Right hindlimb (tissue), 1 donor: ENCODE data around the gene METAP2.
A peak's percentile ranks its signal among the peaks of the same experiment; 100 is the strongest.
"Not testable (repeated sequence)": the region's sequence is repeated elsewhere in the genome, so short reads cannot be mapped to it uniquely, and the experiment has no call there.

Source experiments
- DNase-seq: peaks from one replicate; pipeline ENCODE4 v3.0.0-alpha.2; 2018

The METAP2 gene

DNA sequence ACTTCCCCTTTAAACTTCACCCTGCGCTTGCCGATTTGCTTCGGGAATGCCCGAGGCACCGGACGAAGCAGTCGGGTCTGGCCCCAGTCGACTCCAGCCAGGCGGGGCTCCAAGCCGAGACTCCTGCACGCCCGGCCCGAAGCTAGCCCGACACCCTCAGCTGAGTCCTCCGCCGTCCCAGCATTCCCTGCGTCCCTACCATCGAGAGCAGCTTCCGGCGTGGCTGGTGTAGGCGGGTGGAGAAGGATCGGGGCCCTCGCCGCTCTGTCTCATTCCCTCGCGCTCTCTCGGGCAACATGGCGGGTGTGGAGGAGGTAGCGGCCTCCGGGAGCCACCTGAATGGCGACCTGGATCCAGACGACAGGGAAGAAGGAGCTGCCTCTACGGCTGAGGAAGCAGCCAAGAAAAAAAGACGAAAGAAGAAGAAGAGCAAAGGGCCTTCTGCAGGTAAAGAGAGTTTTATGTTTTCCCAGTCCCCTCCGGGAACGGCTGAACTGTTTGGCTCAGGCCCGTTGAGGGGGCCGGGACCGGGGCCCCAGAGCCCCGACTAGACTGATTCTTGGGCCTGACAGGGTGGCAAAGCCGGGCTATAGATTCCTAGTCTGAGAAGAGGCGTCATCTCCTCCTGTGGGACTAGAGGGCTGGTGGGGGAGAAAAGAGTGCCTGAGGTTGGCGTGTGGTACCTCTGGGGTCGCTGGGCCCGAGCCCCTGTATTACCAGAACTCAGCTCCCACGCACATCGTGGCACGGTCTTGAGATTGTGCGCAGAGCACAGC, at the start of gene METAP2:
Gene METAP2, plus strand, starts transcription at position 269 of the 776 bp plus-strand sequence. Its CDS starts 28 bp downstream, at position 297.
- DNase-seq: peak; percentile 98

DNA sequence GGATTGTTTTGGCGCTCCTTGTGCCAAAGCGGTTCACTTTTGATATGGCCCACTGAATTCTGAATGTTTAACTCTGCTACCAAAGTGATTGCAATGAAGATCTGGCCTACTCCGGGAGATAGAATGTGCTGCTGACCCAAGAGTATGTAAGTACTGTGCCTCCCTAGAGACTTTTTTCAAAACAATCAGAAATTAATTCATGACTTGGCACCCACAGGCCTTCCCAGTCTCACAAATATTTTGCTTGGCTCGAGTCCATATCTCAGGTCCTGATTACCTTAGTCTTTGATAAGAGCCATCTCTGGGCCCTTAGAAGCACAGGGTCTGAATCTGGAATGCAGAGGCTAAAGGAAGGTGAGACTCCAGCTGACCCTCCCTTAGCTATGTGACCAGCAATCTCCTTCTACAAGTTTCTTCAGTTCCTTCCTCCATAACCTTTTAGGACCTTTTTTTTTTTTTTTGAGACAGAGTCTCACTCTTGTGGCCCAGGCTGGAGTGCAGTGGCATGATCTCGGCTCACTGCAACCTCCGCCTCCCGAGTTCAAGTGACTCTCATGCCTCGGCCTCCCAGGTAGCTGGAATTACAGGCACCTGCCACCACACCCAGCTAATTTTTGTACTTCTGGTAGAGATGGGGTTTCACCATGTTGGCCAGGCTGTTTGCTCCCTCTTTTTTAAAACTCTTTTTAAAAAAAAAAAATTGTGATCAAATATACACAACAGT, 49.5 kb upstream of the METAP2 start:
- no peak for DNase-seq

DNA sequence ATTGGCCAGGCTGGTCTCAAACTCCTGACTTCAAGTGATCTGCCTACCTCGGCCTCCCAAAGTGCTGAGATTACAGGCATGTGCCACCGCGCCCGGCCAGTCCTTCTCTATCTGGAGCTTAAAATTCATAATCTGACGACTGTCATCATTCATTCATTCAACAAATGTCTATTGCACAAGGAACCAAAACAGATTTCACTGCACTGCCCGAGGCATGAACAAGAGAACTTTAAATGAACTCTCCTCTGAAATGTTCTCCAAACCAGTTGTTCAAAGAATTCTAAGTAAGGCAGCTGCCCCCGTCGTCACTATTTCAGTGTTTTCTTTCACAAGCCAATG, 44.8 kb upstream of the METAP2 start:
- DNase-seq: no peak

DNA sequence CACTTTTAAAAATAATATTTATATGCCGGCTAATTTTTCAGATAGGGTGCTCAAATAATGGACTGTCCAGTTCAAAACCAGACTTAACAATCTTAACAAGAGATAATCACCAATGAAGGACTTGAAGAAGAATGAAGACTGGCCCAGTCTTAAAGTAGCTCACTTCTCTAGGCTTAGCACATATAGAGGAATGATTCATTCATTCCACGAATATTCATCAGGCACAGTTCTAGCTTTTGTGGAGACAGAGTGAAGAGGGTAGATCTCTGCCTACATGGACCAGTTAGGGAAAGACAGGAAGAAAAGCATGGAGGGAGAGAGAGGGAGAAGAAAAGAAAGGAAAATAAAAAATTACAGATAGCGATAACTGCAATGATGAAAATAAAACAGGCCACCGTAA, 42.8 kb upstream of the METAP2 start:
- DNase-seq: no peak

DNA sequence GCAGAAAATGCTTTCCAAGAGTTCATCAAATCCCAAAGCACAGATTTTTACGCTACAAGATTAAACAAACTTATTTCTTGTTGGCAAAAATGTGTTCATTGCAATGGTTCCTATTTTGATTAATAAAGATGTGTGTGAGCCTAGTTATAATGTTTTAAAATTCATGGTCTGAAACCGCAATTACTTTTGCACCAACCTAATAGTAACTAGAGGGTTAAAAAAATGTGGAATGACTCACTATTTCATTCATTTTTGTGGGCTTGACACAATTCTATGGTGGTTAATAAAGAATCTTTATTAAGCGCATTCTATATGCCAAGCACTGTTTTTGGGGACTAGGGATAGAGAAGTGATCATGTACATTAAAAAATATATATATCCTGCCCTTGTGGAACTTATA, 38.6 kb upstream of the METAP2 start:
- DNase-seq: no peak

DNA sequence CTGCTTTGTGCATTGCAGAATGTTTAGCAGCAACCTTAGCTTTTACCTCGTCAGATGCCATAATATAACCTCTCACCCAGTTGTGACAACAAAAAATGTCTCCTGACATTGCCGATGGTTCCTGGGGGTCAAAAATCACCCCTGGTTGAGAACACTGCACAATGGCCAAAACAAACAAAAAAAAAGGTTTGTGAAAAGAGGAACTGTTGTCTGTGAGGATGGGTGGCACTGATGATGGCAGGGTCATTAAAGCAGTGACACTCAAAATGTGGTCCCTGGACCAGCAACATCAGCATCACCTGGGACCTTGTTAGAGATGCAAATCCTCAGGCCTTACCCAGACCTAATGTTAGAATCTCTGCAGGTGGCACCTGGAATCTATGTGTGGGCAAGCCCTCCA, 36.4 kb upstream of the METAP2 start:
- no peak for DNase-seq

DNA sequence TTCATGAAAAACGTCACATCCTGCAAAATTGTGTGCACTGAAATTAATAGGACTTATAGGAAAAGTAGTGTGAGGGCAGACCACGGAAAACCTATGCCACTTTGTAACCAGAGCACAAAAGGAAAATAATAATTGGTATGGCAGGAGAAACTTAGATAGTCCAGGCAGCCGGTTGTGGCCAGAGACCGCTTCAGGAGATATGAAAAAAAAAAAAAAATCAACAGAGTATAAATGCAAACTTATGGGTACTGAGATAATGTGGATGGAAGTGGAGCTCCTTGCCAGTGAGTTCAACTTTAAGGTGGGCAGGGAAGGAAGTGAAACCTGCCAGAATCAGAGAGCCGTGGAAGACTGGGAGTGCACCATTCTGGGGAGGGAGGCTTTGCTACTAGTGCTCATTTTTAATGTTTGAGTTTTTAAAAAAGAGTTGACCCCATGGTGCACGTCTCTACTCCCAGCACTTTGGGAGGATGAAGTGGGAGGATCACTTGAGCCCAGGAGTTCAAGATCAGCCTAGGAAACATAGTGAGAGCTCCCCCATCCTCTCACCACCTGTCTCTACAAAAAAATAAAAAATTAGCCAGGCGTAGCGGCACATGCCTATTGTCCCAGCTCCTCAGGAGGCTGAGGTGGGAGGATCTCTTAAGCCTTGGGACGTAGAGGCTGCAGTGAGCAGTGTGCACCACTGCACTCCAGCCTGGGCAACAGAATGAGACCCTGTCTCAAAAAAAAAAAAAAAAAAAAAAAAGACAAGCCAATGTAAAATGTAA, 34.3 kb upstream of the METAP2 start:
- DNase-seq: no peak

DNA sequence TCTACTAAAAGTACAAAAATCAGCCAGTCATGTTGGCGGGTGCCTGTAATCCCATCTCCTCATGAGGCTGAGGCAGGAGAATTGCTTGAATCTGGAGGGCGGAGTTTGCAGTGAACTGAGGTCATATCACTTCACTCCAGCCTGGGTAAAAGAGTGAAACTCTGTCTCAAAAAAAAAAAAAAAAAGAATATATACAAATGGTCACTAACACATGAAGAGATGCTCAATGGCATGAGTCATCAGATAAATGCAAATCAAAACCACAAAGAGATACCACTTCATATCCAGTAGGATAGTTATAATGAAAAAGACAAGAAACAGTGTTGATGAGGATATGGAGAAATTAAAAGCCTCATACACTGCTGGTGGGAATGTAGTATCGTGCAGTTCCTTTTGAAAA, 33.6 kb upstream of the METAP2 start:
- DNase-seq: no peak

DNA sequence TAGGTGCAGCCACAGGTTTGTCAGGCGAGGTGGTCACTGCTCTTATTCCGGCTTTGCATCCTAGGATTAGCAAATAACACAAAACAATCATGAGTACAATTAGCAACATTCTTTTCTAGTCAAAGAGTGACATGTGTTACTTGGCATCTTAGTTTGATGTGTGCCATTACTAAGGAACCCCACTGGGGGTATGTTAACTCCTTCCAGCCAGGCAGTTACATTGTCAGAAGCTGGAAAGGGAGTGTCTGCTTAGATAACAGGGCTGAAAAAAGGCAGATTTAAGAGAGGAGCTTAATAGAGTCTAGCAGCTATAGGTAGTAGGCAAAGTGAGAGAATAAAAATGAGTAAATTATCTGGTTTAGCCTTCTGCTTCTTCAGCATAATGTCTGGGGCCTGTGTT, 30.5 kb upstream of the METAP2 start:
- no peak for DNase-seq

DNA sequence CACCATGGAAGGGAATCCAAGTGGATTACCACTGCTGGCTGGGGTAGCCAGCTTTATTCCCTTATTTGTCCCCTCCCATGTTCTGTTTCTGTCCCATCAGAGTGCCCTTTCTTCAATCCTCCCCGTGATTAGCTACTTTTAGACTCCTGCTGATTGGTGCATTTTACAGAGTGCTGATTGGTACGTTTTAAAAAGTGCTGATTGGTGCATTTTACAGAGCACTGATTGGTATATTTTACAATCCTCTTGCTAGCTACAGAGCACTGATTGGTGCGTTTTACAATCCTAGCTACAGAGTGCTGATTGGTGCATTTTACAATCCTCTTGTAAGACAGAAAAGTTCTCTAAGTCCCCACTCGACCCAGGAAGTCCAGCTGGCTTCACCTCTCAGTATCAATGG, 28.9 kb upstream of the METAP2 start:
- DNase-seq: not testable (repeated sequence)

DNA sequence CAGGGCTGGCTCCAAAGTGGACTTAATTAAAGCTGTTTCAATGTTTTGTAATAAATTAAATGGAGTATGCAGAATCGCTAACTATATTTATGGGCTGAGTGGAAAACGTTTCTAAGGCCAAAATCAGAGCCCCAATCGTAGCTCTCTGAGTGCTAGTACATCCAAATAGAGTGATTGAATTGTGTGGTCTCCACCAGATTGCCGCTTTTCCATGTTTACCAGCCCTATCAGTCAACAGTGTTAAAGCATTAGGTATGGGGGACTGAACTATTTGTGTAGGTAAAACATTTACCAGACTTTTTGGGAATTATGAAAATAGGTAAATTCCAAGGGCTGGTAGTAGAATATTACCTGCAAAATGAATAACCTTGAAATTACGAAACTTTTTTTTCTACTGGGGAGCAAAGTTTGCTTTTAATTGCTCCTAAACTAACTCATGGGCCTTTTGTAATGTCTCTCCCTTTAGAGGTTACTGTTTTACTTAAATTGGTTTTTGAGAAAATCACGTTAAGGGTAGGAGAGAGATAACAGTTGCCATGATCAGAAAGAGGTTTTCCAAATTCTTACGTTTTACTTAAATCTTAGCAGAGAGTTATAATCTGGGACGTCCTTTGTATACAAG, 28.0 kb upstream of the METAP2 start:
- DNase-seq: no peak

DNA sequence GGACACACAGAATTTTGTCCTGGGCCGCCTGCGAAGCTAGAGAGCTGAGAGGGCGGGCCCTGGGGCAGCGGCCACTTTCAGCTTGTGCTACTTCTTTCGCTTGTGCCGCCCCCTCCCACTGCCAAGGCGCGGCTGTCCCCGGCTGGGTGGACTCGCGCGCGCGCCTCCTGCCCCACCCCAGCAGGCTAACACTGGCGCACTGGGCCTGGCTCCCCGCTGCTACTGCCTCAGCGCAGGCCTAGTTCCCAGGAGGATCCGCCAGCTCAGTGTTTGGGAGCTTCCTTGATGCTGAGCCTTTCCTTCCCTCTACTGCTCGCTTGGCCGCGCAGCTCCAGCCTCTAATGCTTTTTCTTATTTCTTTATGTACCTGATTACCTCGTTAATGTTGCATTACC, 27.4 kb upstream of the METAP2 start:
- peak; percentile 57 for DNase-seq

DNA sequence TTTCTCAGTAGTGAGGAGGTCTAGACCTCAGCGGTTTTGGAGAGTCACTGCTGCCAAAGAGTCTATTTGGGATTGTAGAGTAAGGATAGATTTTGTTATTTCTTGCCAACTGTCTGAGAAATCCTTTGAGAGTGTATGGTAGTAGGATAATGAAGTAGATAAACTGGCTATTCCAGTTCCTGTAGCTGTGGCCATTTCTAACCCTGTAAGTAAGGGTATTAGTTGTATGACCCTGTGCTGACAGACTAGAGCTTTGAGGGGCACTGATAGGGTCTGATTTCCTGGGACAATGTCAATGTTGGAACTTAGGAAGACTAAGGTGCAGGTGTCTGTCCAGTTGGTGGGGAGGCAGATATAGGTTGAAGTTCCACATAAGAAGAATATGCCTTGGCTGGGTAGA, 24.3 kb upstream of the METAP2 start:
- not testable (repeated sequence) for DNase-seq

DNA sequence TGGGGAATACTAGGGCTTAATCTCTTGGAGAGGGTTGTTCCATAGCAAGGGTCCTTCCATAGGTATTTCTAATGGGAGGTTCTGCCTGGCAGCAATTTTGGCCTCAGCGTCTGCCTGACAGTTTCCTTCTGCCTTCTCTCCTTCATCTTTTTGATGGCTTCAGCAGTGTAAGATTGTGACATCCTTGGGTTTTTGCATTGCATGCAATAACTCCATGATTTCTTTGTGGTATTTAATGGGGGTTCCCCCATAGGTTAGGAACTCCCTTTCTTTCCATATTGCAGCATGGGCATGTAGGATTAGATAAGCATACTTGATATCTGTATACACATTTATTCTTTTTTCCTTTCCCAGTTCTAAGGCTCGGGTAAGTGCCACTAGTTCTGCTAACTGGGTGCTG, 21.5 kb upstream of the METAP2 start:
- not testable (repeated sequence) for DNase-seq

DNA sequence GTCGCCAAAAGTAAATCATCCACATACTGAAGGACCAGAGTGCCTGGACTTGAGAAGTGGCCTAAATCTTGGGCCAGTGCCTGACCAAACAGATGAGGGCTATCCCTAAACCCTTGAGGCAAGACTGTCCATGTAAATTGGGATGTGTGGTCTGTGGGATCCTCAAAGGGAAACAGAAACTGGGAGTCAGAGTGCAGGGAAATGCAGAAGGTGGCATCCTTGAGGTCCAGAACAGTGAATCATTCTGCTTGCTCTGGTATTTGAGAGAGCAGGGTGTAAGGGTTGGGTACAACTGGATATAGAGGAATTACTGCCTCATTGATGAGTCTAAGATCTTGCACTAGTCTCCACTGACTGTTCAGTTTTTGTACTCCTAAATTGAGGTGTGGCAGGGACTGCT, 20.1 kb upstream of the METAP2 start:
- DNase-seq: not testable (repeated sequence)

DNA sequence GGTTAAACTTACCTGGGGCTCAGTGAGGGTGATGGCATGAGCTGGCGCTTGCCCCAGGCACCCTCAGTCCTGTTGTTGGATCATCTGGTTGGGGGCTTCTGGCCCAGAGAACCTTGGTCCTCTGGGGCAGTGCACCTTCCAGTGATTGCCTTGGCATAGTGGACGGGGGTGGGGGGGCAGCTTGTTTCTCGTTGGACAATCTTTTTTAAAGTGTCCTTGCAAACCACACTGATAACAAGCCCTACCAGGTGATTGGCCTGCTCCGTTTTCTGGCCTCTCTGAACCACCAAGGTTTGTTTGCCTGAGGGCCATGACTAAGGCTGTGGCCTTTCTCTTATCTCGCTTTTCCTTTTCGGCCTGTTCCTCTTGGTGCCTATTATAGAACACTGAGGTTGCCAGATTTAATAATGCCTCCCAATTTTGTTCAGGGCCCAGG, 19.2 kb upstream of the METAP2 start:
- DNase-seq: not testable (repeated sequence)

DNA sequence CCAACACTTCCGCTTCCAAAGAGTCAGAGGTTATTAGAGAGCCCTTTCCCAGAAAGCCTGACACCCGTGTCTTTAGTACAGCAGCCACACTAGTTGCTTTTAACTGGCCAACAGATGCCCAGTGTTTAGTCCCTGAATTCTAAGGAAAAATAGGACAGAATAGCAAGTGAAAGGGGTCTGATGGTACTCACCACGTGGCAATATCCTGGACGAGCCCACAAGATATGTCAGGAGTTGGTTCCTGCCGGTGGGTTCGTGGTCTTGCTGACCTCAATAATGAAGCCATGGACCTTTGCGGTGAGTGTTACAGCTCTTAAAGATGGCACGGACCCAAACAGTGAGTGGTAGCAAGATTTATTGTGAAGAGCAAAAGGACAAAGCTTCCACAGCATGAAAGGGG, 16.3 kb upstream of the METAP2 start:
- DNase-seq: not testable (repeated sequence)

DNA sequence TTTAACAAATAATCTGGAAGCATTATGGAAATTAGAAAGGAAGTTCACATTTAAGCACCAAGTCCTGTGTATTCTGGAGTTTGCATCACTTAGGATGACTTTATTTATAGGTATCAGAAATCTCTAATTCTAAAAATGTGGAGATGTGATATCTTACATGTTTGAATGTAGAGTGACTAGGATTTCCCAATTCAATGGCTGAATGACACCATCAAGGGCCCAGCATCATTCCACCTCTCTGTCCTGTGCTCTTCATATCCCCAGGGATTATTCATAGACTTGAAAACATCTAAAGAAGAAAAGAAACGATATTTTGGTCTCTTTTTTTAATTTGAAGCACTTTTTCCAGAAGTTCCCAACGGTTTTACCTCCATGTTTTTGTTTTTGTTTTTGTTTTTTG, 15.2 kb upstream of the METAP2 start:
- DNase-seq: no peak

DNA sequence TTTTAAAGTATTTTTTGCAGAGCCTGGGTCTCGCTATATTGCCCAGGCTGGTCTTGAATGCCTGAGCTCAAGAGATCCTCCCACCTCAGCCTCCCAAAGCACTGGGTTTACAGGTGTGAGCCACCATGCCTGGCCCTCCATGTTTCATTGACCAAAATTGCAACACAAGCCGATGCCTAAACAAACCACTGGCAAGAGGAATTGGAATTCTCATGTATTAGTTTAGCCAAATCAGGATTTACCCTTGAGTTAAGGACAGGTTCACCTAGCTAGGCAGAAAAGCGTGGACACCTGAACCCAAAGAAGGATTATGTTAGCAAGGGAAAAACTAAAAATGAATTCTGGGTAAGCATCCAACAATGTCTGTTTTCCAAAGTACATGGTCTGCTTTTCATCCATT, 14.6 kb upstream of the METAP2 start:
- DNase-seq: no peak

DNA sequence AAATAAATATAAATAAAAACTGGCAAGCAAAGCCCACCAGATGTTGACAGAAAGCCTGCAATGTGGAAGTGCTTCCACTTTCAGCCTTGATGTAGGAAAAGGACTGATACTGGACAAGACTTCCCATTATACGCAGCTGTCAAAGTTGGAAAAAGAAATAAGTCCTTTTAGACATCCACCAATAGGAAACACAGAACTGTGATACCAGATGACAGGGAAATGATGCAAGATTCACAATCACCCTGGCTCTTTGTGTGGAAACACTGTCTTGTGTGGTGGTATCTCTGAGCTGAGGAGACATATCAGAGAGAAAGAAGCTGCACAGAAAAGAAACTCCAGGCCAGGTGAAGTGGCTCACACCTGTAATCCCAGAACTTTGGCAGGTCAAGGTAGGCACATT, 13.8 kb upstream of the METAP2 start:
- no peak for DNase-seq

DNA sequence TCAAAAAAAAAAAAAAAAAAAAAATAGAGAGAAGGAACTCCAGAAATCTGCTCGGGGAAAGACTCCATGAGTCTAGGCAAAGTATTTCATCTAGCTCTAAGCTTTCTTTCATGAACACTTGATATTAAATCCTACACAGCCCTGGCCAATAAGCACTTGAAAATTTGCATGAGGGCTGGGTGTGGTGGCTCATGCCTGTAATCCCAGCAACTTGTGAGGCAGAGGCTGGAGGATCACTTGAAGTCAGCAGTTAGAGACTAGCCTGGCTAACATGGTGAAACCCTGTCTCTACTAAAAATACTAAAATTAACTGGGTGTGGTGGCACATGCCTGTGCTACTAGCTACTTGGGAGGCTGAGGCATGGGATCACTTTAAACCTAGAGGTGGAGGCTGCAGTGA, 13.1 kb upstream of the METAP2 start:
- no peak for DNase-seq

DNA sequence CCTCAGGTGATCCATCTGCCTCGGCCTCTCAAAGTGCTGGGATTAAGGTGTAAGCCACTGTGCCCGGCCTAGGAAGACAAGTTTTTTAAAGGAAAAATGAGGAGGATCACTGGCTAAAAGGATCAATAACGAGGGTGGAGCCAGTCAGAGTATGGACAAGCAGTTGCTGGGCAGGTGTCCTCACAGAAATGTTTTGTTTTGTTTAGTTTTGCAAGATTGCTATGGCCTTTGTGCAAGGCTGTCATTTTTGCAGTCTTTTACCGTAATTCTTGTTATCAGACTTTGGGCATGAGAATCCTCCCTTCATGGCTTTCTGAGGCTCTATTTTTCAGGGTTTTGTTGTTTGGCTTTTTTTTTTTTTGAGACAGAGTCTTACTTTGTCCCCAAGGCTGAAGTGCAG, 11.9 kb upstream of the METAP2 start:
- no peak for DNase-seq

DNA sequence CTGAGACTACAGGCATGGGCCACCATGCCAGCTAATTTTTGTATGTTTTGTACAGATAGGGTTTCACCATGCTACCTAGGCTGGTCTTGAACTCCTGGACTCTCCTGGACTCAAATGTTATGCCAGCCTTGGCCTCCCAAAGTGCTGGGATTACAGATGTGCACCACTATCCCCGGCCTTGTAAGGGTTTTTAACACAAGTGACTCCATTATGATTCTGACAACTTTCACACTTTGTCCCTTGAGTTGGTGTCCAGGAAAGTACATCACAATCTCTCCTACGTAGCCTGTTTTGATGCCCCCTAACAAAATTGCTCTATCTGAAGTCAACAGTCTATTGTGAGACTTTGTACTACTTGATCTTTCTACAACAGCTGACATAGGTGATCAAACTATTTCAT, 11.4 kb upstream of the METAP2 start:
- DNase-seq: no peak
